Liver (tissue), 9 donors: Measurements from ENCODE around the gene PDZRN4. TPM values are rescaled to one million over a fixed set of nuclear protein-coding genes. Genes with fewer than 3 reads are reported as not detected.
"Not testable (repeated sequence)": the region's sequence is repeated elsewhere in the genome, so short reads cannot be mapped to it uniquely, and the experiment has no call there.

Source experiments
- DNase-seq: peaks from one replicate; pipeline ENCODE4 v3.0.0-alpha.2; 2017; ENCODE audit warnings: low spot score
- H3K27ac ChIP-seq, 2 donors: one replicate each; pipeline ENCODE4 v1.7.0; 2013; ENCODE audit warnings: inconsistent platforms in 2 of 2, low read length in 2 of 2, control low read depth in 1 of 2, low read depth in 1 of 2, mild to moderate bottlenecking in 1 of 2
- H3K27me3 ChIP-seq, 4 donors: one replicate each; pipeline versions ENCODE4 v1.6.1 to v1.7.0; 2013; ENCODE audit warnings: low read length in 3 of 4, inconsistent platforms in 1 of 4, mild to moderate bottlenecking in 1 of 4, moderate library complexity in 1 of 4; ENCODE audit not compliant: control insufficient read depth in 4 of 4, insufficient read depth in 4 of 4
- H3K36me3 ChIP-seq, 4 donors: one replicate each; pipeline versions ENCODE4 v1.6.1 to v1.7.0; 2013; ENCODE audit warnings: low read length in 3 of 4, mild to moderate bottlenecking in 3 of 4, low read depth in 1 of 4, moderate library complexity in 1 of 4; ENCODE audit not compliant: control insufficient read depth in 4 of 4, insufficient read depth in 3 of 4
- H3K4me1 ChIP-seq, 4 donors: one replicate each; pipeline versions ENCODE4 v1.6.1 to v1.7.0; 2013; ENCODE audit warnings: low read length in 3 of 4, mild to moderate bottlenecking in 3 of 4, moderate library complexity in 1 of 4; ENCODE audit not compliant: control insufficient read depth in 4 of 4, insufficient read depth in 4 of 4
- H3K4me3 ChIP-seq, 3 donors: one replicate each; pipeline versions ENCODE4 v1.6.1 to v1.7.0; 2013; ENCODE audit warnings: low read length in 3 of 3, control low read depth in 1 of 3, low read depth in 1 of 3, mild to moderate bottlenecking in 1 of 3
- H3K9ac ChIP-seq, 2 donors: one replicate each; pipeline ENCODE4 v1.7.0; 2013; ENCODE audit warnings: low read length in 2 of 2, mild to moderate bottlenecking in 2 of 2, moderate library complexity in 2 of 2, control low read depth in 1 of 2, low read depth in 1 of 2
- H3K9me3 ChIP-seq, 4 donors: one replicate each; pipeline versions ENCODE4 v1.6.1 to v1.7.0; 2013; ENCODE audit warnings: low read length in 3 of 4; ENCODE audit not compliant: control insufficient read depth in 4 of 4
- EGR1 ChIP-seq, 2 donors: IDR thresholded peaks; 2 replicates each; pipeline ENCODE4 v1.6.1; 2016 to 2018; ENCODE audit warnings: antibody characterized with exemption in 2 of 2, low read depth in 2 of 2
- FOXA1 ChIP-seq: IDR thresholded peaks from 2 replicates; pipeline ENCODE4 v1.6.1; 2016; ENCODE audit warnings: antibody characterized with exemption
- FOXA2 ChIP-seq: IDR thresholded peaks from 2 replicates; pipeline ENCODE4 v1.6.1; 2016; ENCODE audit warnings: antibody characterized with exemption
- GABPA ChIP-seq, 2 donors: IDR thresholded peaks in 1 of 2; conservative IDR thresholded peaks in 1 of 2; 2 replicates each; pipeline ENCODE4 v1.6.1; 2016; ENCODE audit warnings: antibody characterized with exemption in 2 of 2, mild to moderate bottlenecking in 1 of 2, moderate library complexity in 1 of 2
- HNF4G ChIP-seq: IDR thresholded peaks from 2 replicates; pipeline ENCODE4 v1.6.1; 2016; ENCODE audit warnings: antibody characterized with exemption
- JUND ChIP-seq, 2 donors: IDR thresholded peaks; 2 replicates each; pipeline ENCODE4 v1.6.1; 2016; ENCODE audit warnings: antibody characterized with exemption in 2 of 2
- NR2F2 ChIP-seq: IDR thresholded peaks from 2 replicates; pipeline ENCODE4 v1.6.1; 2016; ENCODE audit warnings: antibody characterized with exemption
- RAD21 ChIP-seq, 2 donors: IDR thresholded peaks; 2 replicates each; pipeline ENCODE4 v1.6.1; 2016; ENCODE audit warnings: antibody characterized with exemption in 2 of 2, mild to moderate bottlenecking in 2 of 2
- REST ChIP-seq: IDR thresholded peaks from 2 replicates; pipeline ENCODE4 v1.6.1; 2016; ENCODE audit warnings: antibody characterized with exemption, mild to moderate bottlenecking
- RXRA ChIP-seq, 2 donors: IDR thresholded peaks; 2 replicates each; pipeline ENCODE4 v1.6.1; 2017 to 2018; ENCODE audit warnings: antibody characterized with exemption in 2 of 2, mild to moderate bottlenecking in 1 of 2
- SP1 ChIP-seq: IDR thresholded peaks from 2 replicates; pipeline ENCODE4 v1.6.1; 2018; ENCODE audit warnings: antibody characterized with exemption, mild to moderate bottlenecking
- TAF1 ChIP-seq: conservative IDR thresholded peaks from 2 replicates; pipeline ENCODE4 v1.6.1; 2016; ENCODE audit warnings: antibody characterized with exemption, mild to moderate bottlenecking
- YY1 ChIP-seq: IDR thresholded peaks from 2 replicates; pipeline ENCODE4 v1.6.1; 2016; ENCODE audit warnings: antibody characterized with exemption, mild to moderate bottlenecking
- ZBTB33 ChIP-seq: IDR thresholded peaks from 2 replicates; pipeline ENCODE4 v1.6.1; 2016; ENCODE audit warnings: antibody characterized with exemption
- WGBS: extraction: QIAGEN DNeasy Blood & Tissue Kit; methylation state at CpG from one replicate; pipeline ENCODE4 v1.1.7; 2013; 5-methylcytosine and 5-hydroxymethylcytosine counted together
- polyA plus RNA-seq, 2 donors: library from polyadenylated mRNA; stranded (reverse) in 1 of 2; unstranded in 1 of 2; fragments of 200-250 nt in 1 of 2; fragments of >200 nt in 1 of 2; fragmentation: Nextera tagmentation in 1 of 2; extraction: Ambion mirVana in 1 of 2; gene quantifications; one replicate each; pipeline versions ENCODE4 v1.2.1 to v1.2.3, GENCODE V29; 2013 to 2015
- total RNA-seq, 2 donors: library from RNA; depleted of rRNA; stranded (reverse); fragments of >200 nt; gene quantifications; one replicate each; pipeline ENCODE4 v1.2.3, GENCODE V29; 2014
- donor health status: healthy.
- donor health status: healthy.
- donor health status: healthy.
- donor health status: healthy.
- donor health status: healthy.

The PDZRN4 gene
- total and polyA plus RNA-seq, 4 donors: 0.11 to 1.1 (median 0.24) TPM

GRCh38 chr12:41536813-41537490 lies 348.8 kb downstream of the PDZRN4 start:
- TF ChIP-seq EGR1 (IDR thresholded peaks at IDR 0.05; ENCODE audit: low read depth in 2 of 2) (no peak), RAD21 (IDR thresholded peaks at IDR 0.05) (no peak)
- Histone ChIP-seq H3K4me1 (no peaks in the 10 kb centered on the region), H3K27me3 (no peaks in the 10 kb centered on the region), H3K9ac (no peak overlapping the region), H3K9me3 (no peaks in the 10 kb centered on the region), H3K36me3 (no peaks in the 10 kb centered on the region), H3K4me3 (no peak overlapping the region), H3K27ac (no peak overlapping the region)
- DNase-seq: no peak
- 76% methylated on average over 4 of the region's 4 CpGs for WGBS

GRCh38 chr12:41537522-41537921 lies 349.4 kb downstream of the PDZRN4 start:
- H3K27me3 ChIP-seq: no peaks in the 10 kb centered on the region
- no peak overlapping the region for H3K27ac ChIP-seq
- no peak overlapping the region for H3K9ac ChIP-seq
- no peaks in the 10 kb centered on the region for H3K4me1 ChIP-seq
- no peaks in the 10 kb centered on the region for H3K36me3 ChIP-seq
- H3K4me3 ChIP-seq: no peak overlapping the region
- no peaks in the 10 kb centered on the region for H3K9me3 ChIP-seq
- 93% methylated on average over 1 of the region's 1 CpG for WGBS
- no peak for TF ChIP-seq NR2F2
- no peak for TF ChIP-seq YY1
- TF ChIP-seq ZBTB33: no peak
- TF ChIP-seq REST: no peak
- no peak for TF ChIP-seq HNF4G
- no peak for TF ChIP-seq SP1
- no peak for TF ChIP-seq FOXA1
- TF ChIP-seq JUND (IDR thresholded peaks at IDR 0.05): no peak
- TF ChIP-seq TAF1: no peak
- no peak for TF ChIP-seq RXRA (IDR thresholded peaks at IDR 0.05)
- TF ChIP-seq RAD21 (IDR thresholded peaks at IDR 0.05): no peak
- TF ChIP-seq FOXA2: no peak
- DNase-seq: no peak

GRCh38 chr12:41545761-41546160 lies 357.6 kb downstream of the PDZRN4 start:
- Histone ChIP-seq H3K27me3 (peaks cover 0 to 3% (median 0%) of the 10 kb centered on the region in 4 donors), H3K36me3 (no peaks in the 10 kb centered on the region), H3K9ac (no peak overlapping the region), H3K4me1 (no peaks in the 10 kb centered on the region), H3K27ac (no peak overlapping the region), H3K4me3 (no peak overlapping the region), H3K9me3 (peaks cover 0 to 3% (median 0%) of the 10 kb centered on the region in 4 donors)
- no peak for DNase-seq
- 83% methylated on average over 6 of the region's 6 CpGs for WGBS
- TF ChIP-seq GABPA (IDR thresholded peaks at IDR 0.05 in 1 of 2, conservative IDR thresholded peaks at IDR 0.05 in 1 of 2): no peak
- TF ChIP-seq RAD21 (IDR thresholded peaks at IDR 0.05): no peak
- TF ChIP-seq NR2F2: no peak
- no peak for TF ChIP-seq HNF4G

- H3K27ac ChIP-seq, DNase-seq, H3K4me1 ChIP-seq, H3K36me3 ChIP-seq, H3K27me3 ChIP-seq, H3K9ac ChIP-seq, H3K9me3 ChIP-seq, H3K4me3 ChIP-seq: not testable (repeated sequence)
- 70% methylated on average over 1 of the region's 1 CpG for WGBS
Observed at GRCh38 chr12:41547071-41547470, 359.0 kb downstream of the PDZRN4 start.
